Measurements from ENCODE around the gene TH.

The TH gene

GRCh38 chr11:2142300-2142759, 29.3 kb downstream of the TH start:
- no peak for DNase-seq (ENCODE audit: low read depth)

- no peak for DNase-seq (ENCODE audit: low read depth)
These were observed 30.9 kb downstream of the TH start for GRCh38 chr11:2140411-2141400.

- no peak for DNase-seq (ENCODE audit: low read depth)
These were observed 31.8 kb downstream of the TH start for GRCh38 chr11:2139621-2140337.

GRCh38 chr11:2139123-2139521, 32.5 kb downstream of the TH start, which contains the start of gene IGF2:
Gene IGF2, minus strand, starts transcription at chr11:2139389. Its CDS starts 3,866 bp downstream, at chr11:2135523.
- no peak for DNase-seq (ENCODE audit: low read depth)

GRCh38 chr11:2138431-2139122, 33.0 kb downstream of the TH start:
- no peak for DNase-seq (ENCODE audit: low read depth)

GRCh38 chr11:2138068-2138430, 33.6 kb downstream of the TH start:
- no peak for DNase-seq (ENCODE audit: low read depth)

GRCh38 chr11:2137202-2138067, 34.2 kb downstream of the TH start:
- no peak for DNase-seq (ENCODE audit: low read depth)

- no peak for DNase-seq (ENCODE audit: low read depth)
These were observed 34.7 kb downstream of the TH start for GRCh38 chr11:2136952-2137201.

- no peak for DNase-seq (ENCODE audit: low read depth)
These were observed 35.2 kb downstream of the TH start for GRCh38 chr11:2136209-2136951.

- no peak for DNase-seq (ENCODE audit: low read depth)
These were observed 35.9 kb downstream of the TH start for GRCh38 chr11:2135648-2136201.

- DNase-seq (ENCODE audit: low read depth), result no peak
These were observed 36.5 kb downstream of the TH start for GRCh38 chr11:2135018-2135569.

GRCh38 chr11:2134022-2135010, 37.3 kb downstream of the TH start:
- no peak for DNase-seq (ENCODE audit: low read depth)

GRCh38 chr11:2133241-2134021, 38.2 kb downstream of the TH start:
- no peak for DNase-seq (ENCODE audit: low read depth)

GRCh38 chr11:2132874-2133240, 38.8 kb downstream of the TH start:
- DNase-seq (ENCODE audit: low read depth), result no peak

GRCh38 chr11:2132246-2132645, 39.4 kb downstream of the TH start:
- DNase-seq (ENCODE audit: low read depth), result no peak

GRCh38 chr11:2131371-2132236, 40.0 kb downstream of the TH start:
- no peak for DNase-seq (ENCODE audit: low read depth)

- no peak for DNase-seq (ENCODE audit: low read depth)
These were observed 40.7 kb downstream of the TH start for GRCh38 chr11:2130881-2131352.

Measured in stimulated activated CD8-positive, alpha-beta memory T cell treated with anti-CD3 and anti-CD28 coated beads, Interleukin-12 subunit alpha, Interleukin-12 subunit beta, amount 100 ng/mL, for 1 hour (primary cell).